Suprapubic skin (tissue), 4 donors: ENCODE results near the gene C1orf21.

Source experiments
- CTCF ChIP-seq, 2 donors: fragments of 200-600 bp in 1 of 2; fragments of 450-650 bp in 1 of 2; sonication (generic) in 1 of 2; IDR thresholded peaks; one replicate each; pipeline ENCODE4 v1.5.1; 2016 to 2019; ENCODE audit warnings: antibody characterized with exemption in 2 of 2, mild to moderate bottlenecking in 1 of 2, moderate library complexity in 1 of 2
- POLR2A ChIP-seq, 2 donors: fragments of 450-650 bp; IDR thresholded peaks; one replicate each; pipeline ENCODE4 v1.6.1; 2017; ENCODE audit warnings: antibody characterized with exemption in 2 of 2, mild to moderate bottlenecking in 2 of 2, moderate library complexity in 2 of 2
- POLR2AphosphoS5 ChIP-seq, 3 donors: sonication (generic); formaldehyde crosslinking; IDR thresholded peaks; one replicate each; pipeline ENCODE4 v1.6.1; 2017; ENCODE audit warnings: antibody characterized with exemption in 3 of 3

GRCh38 chr1:184539580-184539979 lies 152.8 kb downstream of the C1orf21 start:
- TF ChIP-seq CTCF (IDR thresholded peaks at IDR 0.05) (no peak), POLR2AphosphoS5 (IDR thresholded peaks at IDR 0.05) (no peak), POLR2A (IDR thresholded peaks at IDR 0.05) (no peak)
